ENCODE results near the gene JHY.

JHY gene

DNA sequence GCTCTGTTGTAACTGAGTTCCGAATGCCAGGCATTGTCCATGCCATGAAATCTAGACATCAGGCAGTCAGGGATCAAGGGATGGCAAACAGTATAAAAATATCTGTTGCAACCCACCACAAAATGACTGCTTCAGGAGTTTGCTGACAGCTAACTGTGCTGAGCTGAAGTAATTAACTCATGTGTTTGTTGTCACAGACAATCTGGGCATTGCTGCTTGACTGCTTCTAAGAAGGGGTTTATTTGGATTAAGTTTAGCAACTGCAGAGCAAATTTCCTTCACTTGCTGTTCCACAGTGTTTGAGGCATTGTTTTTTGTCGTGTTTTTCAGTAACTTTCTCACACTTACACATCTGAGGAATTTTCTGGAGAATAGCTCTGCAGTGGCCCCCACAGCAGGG, 68.7 kb downstream of the JHY start:
- no peak for DNase-seq (ENCODE audit: low spot score)

DNA sequence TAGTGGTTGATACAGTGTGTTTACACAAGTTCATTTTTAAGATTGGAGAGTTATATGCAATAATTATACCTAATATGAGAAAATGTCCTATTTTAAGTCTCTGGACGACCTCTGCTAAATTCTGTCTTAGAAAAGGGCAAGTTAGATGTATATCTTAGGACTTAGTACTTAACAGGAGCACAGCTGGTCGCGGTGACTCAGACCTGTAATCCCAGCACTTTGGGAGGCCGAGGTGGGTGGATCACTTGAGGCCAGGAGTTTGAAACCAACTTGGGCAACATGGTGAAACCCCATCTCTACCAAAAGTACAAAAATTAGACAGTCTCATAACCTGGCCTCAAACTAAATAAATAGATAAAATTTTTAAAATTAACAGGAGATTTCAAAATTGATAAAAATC, 71.9 kb downstream of the JHY start:
- DNase-seq (ENCODE audit: low spot score): no peak

- no peak for DNase-seq (ENCODE audit: low spot score)
Measured at GRCh38 chr11:122963961-122964360, 81.4 kb downstream of the JHY start.

- DNase-seq (ENCODE audit: low spot score): no peak
Measured at GRCh38 chr11:122976061-122976733, 93.6 kb downstream of the JHY start.

GRCh38 chr11:122976734-122977469, 94.3 kb downstream of the JHY start:
- no peak for DNase-seq (ENCODE audit: low spot score)

GRCh38 chr11:122977470-122978298, 95.1 kb downstream of the JHY start:
- DNase-seq (ENCODE audit: low spot score): no peak

GRCh38 chr11:122978299-122978620, 95.7 kb downstream of the JHY start:
- DNase-seq (ENCODE audit: low spot score): no peak

DNA sequence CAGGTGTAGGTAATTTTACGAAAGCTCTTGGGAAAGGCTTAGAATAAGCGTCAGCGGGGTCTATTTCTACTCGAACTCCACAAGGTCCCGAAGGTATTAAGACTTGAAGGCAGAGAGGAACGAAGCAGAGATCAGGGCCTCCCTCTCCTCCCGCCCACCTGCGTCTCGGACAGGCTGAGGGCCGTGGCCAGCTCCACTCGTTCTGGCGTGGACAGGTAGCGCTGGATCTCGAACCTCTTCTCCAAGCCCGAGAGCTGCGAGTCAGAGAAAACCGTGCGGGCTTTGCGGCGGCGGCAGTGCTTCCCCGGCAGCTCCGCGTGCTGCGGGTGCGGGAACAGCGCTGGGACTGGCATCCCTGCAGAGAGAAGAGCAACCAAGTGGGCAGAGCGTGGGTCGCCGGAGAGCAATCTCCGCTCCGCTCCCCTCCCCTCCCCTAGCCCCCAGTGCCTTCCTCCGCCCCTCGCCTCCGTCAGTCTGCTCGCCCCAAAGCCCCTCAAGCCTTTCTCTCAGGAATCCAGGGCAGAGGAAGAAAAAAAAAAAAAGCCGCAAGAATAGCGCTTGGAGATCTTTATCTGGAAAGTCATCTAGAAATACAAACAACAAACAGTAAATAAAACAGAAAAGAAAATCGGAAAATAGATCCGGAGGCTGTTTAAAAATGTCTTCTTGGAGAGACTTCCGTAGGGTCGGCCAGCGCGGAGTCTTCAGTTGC, 96.7 kb downstream of the JHY start:
- no peak for DNase-seq (ENCODE audit: low spot score)

- no peak for DNase-seq (ENCODE audit: low spot score)
Measured at GRCh38 chr11:122979815-122980595, 97.4 kb downstream of the JHY start.

DNA sequence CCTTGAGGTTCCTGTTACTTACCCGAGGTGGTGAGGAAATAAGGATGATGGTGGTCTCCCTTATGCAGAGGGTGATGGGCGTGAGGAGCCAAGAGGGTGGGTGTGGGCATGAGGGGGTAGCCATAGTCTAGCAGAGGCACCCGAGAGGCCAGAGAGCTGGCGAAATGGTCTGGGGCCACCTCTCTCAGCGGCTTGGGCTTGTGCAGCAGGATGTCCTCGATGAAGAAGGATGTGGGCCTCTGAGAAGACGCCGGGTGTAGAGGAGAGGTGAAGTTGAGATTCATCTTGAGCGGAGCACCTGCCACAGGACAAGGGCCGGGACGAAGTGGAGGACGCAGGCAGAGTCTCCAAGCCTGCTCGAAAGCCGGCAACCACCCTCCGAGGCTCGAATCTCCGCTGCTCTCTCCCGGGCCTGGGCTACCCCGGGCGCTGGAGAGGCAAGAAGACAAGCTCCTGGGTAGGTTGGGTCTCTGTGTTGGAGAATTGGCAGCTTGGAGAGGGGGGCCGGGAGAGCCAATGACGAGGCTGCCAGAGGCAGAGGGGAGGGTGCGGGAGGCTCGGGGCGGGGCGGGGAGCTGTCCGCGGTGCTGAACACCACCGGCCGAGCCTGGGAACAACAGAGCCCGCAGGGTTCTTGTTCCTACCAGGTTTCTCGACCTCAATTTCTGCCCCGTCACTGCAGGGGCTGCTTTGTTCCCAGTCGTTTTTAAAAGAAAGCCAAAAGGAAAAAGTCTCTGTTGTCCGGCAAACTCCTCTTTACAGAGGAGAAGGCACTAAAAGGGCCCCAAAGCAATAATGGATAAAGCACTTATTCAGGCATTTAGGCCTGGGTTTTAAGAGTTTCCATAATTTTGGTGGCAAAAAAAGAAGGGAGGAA, 99.1 kb downstream of the JHY start, which contains the start of gene BSX:
TSS of gene BSX (minus strand) at position 447 of the 877 bp plus-strand sequence. CDS start at position 284, 163 bp downstream.
- peak; percentile 44 for DNase-seq (ENCODE audit: low spot score)

DNA sequence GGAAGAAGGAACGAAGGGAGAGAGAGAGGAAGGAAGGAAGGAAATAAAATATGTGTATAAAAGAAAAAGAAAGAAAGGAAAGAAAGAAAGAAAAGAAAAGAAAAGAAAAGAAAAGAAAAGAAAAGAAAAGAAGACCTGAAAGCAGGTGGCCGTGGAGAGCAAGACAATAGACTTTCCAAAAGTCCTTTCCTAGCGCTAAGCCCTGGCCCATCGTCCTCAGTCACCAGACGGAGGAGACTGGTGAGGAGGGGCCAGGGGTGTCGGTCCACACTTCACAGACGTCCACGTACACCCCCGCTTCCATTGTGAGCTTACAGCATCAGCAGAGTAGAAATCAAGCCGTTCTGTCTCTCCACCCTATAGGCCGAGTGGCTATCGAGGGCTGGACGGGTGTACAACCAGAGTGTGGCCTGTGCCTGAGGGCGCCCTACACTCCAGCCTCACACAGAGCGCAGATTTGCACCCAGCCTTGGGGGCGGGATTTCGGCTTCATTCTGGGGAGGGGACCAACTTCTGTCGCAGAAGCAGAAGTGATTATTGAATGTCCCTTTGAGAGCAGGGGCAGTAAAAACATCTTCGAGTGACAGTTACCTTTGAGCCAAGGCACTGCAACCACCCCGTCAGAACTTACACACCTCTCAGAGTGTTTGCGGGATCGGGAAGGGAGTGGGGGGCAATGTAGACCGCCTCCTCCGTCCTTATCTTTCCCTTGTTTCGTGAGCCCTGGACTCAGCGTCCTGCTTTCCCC, 101.1 kb downstream of the JHY start:
- DNase-seq (ENCODE audit: low spot score): no peak

GRCh38 chr11:122984186-122985011, 101.8 kb downstream of the JHY start:
- DNase-seq (ENCODE audit: low spot score): no peak

DNA sequence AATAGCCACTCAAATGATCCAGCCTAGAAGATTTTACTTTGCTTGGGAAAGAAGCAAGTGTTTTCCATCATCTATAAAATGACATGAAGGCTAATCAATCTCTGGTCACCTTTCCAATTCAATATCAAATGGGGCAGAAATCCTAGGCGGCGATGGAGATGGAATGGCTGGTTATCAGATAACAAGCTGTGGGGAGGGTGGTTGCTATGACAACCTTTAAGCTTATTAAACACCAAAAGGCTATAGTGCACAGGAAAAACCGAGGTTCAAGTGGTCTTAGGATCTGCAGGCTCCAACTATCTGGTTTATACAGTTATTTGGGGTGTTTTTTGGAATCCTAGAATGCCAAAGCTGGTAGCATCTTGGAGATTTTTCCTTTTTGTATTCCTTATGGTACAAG, 113.0 kb downstream of the JHY start:
- no peak for DNase-seq (ENCODE audit: low spot score)

GRCh38 chr11:122998727-122999366, 116.3 kb downstream of the JHY start:
- DNase-seq (ENCODE audit: low spot score): no peak

GRCh38 chr11:123000721-123001120, 118.2 kb downstream of the JHY start:
- DNase-seq (ENCODE audit: low spot score): no peak

GRCh38 chr11:123006860-123007542, 124.4 kb downstream of the JHY start:
- DNase-seq (ENCODE audit: low spot score): no peak
